Measurements from ENCODE around the gene OXSR1.
"Not testable (repeated sequence)": the region's sequence is repeated elsewhere in the genome, so short reads cannot be mapped to it uniquely, and the experiment has no call there.

Gene OXSR1

GRCh38 chr3:38232701-38233100 is 67.4 kb downstream of the OXSR1 start:
- H3K4me3 ChIP-seq (ENCODE audit: low read length), result no peak overlapping the region
- no peak for DNase-seq (ENCODE audit: low read depth)
- TF ChIP-seq CTCF (conservative IDR thresholded peaks at IDR 0.05; ENCODE audit: low read depth, low read length), result no peak

GRCh38 chr3:38235466-38235865 is 70.1 kb downstream of the OXSR1 start:
- DNase-seq (ENCODE audit: low read depth), result no peak
- no peak for TF ChIP-seq CTCF (conservative IDR thresholded peaks at IDR 0.05; ENCODE audit: low read depth, low read length)
- no peak overlapping the region for H3K4me3 ChIP-seq (ENCODE audit: low read length)

- TF ChIP-seq CTCF (conservative IDR thresholded peaks at IDR 0.05; ENCODE audit: low read depth, low read length), result no peak
- no peak overlapping the region for H3K4me3 ChIP-seq (ENCODE audit: low read length)
- DNase-seq (ENCODE audit: low read depth), result no peak
Observed at GRCh38 chr3:38238416-38239008, 73.2 kb downstream of the OXSR1 start.

GRCh38 chr3:38242812-38243211 is 77.5 kb downstream of the OXSR1 start:
- DNase-seq (ENCODE audit: low read depth); H3K4me3 ChIP-seq (ENCODE audit: low read length): not testable (repeated sequence)

- no peak for TF ChIP-seq CTCF (conservative IDR thresholded peaks at IDR 0.05; ENCODE audit: low read depth, low read length)
Observed at GRCh38 chr3:38245930-38246329, 80.6 kb downstream of the OXSR1 start.

GRCh38 chr3:38247366-38248035 is 82.2 kb downstream of the OXSR1 start:
- DNase-seq (ENCODE audit: low read depth), result peak; percentile 82
- TF ChIP-seq CTCF (conservative IDR thresholded peaks at IDR 0.05; ENCODE audit: low read depth, low read length), result peak; percentile 42
- H3K4me3 ChIP-seq (ENCODE audit: low read length), result no peak overlapping the region

More at GRCh38 chr3:38245930-38246329, 80.6 kb downstream of the OXSR1 start:
- no peak overlapping the region for H3K4me3 ChIP-seq (ENCODE audit: low read length)
- no peak for DNase-seq (ENCODE audit: low read depth)

GRCh38 chr3:38250198-38250597 is 84.9 kb downstream of the OXSR1 start:
- no peak for DNase-seq (ENCODE audit: low read depth)
- H3K4me3 ChIP-seq (ENCODE audit: low read length), result no peak overlapping the region
- TF ChIP-seq CTCF (conservative IDR thresholded peaks at IDR 0.05; ENCODE audit: low read depth, low read length), result no peak

All from retinal pigment epithelial cell (primary cell).